Testis (tissue), 3 donors: ENCODE data around the gene LRRC3. TPM values are rescaled to one million over a fixed set of nuclear protein-coding genes. Genes with fewer than 3 reads are reported as not detected.
"Not testable (repeated sequence)": the region's sequence is repeated elsewhere in the genome, so short reads cannot be mapped to it uniquely, and the experiment has no call there.

ENCODE experiments used
- DNase-seq: peaks from one replicate; pipeline ENCODE4 v3.0.0-alpha.2; 2019
- H3K27ac ChIP-seq, 2 donors: fragments of 200-600 bp; sonication (generic); one replicate each; pipeline ENCODE4 v1.5.1; 2019
- H3K27me3 ChIP-seq: fragments of 200-600 bp; sonication (generic); one replicate; pipeline ENCODE4 v1.5.1; 2019
- H3K36me3 ChIP-seq: fragments of 200-600 bp; sonication (generic); one replicate; pipeline ENCODE4 v1.5.1; 2017; ENCODE audit warnings: low read depth; ENCODE audit errors: missing control alignments
- H3K4me1 ChIP-seq: fragments of 200-600 bp; sonication (generic); one replicate; pipeline ENCODE4 v1.5.1; 2019
- H3K4me3 ChIP-seq, 2 donors: fragments of 200-600 bp; sonication (generic); one replicate each; pipeline ENCODE4 v1.5.1; 2017 to 2019
- H3K9me3 ChIP-seq: fragments of 200-600 bp; sonication (generic); one replicate; pipeline ENCODE4 v1.5.1; 2017
- POLR2A ChIP-seq: fragments of 450-650 bp; IDR thresholded peaks from one replicate; pipeline ENCODE4 v1.6.1; 2017; ENCODE audit warnings: antibody characterized with exemption, mild to moderate bottlenecking, moderate library complexity
- WGBS, 2 donors: methylation state at CpG; one replicate each; pipeline ENCODE4 v1.1.5; 2018; 5-methylcytosine and 5-hydroxymethylcytosine counted together
- intact Hi-C: fragments of 100-400 bp; cut with DNase I; formaldehyde crosslinking; loops from one replicate; pipeline ENCODE4 v1.15.1; 2023; ENCODE audit warnings: low total_unique reads
- polyA plus RNA-seq: library from polyadenylated mRNA; stranded (reverse); fragments of 350-450 nt; fragmentation: Illumina TruSeq; extraction: RNeasy Lipid Tissue Mini Kit (QIAGEN cat#74804); gene quantifications from one replicate; pipeline ENCODE4 v1.2.3, GENCODE V29; 2014; ENCODE audit warnings: low read depth, low replicate concordance; ENCODE audit not compliant: insufficient read depth
- total RNA-seq, 2 donors: library from RNA; depleted of rRNA; stranded (reverse); fragments of >200 nt; gene quantifications; one replicate each; pipeline ENCODE4 v1.2.3, GENCODE V29; 2016
- TF ChIP-seq, protein P1 (sequence below), 3 experiments: fragments of 450-650 bp in 2 of 3; fragments of 200-600 bp in 1 of 3; sonication (generic) in 1 of 3; IDR thresholded peaks; one replicate each; pipeline ENCODE4 v1.5.1; 2016 to 2019; ENCODE audit warnings: antibody characterized with exemption in 3 of 3, mild to moderate bottlenecking in 2 of 3, moderate library complexity in 1 of 3

Gene LRRC3
- total and polyA plus RNA-seq, 3 donors from 2014 or later = 4.9 to 11.8 (median 8.3) TPM

DNA sequence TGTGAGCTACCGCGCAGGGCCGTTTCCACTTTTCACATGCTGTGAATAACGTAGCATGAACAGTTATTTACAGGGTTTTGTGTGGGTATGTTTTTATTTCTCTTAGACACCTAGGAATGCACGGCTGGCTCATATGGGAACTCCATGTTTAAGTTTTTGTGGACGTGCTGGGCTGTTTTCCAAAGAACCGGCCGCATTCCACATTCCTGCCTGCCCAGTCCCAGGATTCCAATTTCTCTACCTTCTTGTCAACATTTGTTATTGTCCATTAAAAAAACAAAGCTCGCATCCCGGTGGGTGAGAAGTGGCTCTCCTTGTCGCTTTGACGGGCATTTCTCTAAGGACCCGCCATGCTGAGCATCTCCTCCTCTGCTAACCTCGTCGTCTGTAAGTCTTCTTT is 47.1 kb upstream of the LRRC3 start:
- no peak for DNase-seq
- Histone ChIP-seq H3K4me1 (no peaks in the 10 kb centered on the region), H3K9me3 (no peaks in the 10 kb centered on the region), H3K36me3 (no peaks in the 10 kb centered on the region), H3K4me3 (no peak overlapping the region), H3K27me3 (no peaks in the 10 kb centered on the region), H3K27ac (no peak overlapping the region)
- WGBS, 2 donors = 86 to 93% methylated on average over 15 of the region's 15 CpGs
- TF ChIP-seq POLR2A = no peak
- intact Hi-C loops = no loop called here

DNA sequence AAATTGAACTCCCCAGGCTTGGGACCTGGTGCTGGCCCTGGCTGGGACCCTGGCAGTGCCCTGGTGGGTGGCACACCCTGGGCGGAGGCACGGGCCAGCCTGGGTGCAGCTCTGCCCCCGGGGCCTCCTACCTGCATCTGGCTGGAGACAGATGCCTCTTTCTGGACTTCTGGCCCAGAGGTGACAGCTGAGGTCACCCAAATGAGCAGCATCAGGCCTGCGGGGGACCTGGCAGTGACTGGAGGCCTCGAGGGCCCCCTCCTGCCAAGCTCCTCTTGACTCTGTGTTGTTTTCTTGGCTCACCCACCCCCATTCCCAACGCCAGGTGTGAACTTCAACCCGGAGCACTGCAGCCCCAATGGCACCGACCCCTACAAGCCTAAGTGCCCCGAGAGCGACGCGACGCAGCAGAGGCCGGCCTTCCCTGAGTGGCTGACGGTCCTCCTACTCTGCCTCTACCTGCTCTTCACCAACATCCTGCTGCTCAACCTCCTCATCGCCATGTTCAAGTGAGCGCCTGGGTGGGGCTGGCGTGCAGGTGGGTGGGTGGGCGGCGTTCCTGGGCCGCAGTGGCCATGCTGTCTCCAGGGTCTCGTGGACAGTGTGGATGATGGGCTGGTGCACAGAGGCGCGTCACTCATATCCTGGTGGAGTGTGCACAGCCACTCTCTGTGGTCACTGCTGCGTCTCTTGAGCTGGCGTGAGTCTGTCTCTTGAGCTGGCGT is 41.6 kb upstream of the LRRC3 start:
- intact Hi-C loops = no loop called here
- Histone ChIP-seq H3K4me1 (no peaks in the 10 kb centered on the region), H3K27me3 (no peaks in the 10 kb centered on the region), H3K9me3 (no peaks in the 10 kb centered on the region), H3K4me3 (no peak overlapping the region), H3K36me3 (no peaks in the 10 kb centered on the region), H3K27ac (no peak overlapping the region)
- WGBS, 2 donors = 87 to 96% methylated on average over 11 to 27 of the region's 27 CpGs
- no peak for DNase-seq
- TF ChIP-seq POLR2A = no peak
- TF ChIP-seq, protein P1, sequence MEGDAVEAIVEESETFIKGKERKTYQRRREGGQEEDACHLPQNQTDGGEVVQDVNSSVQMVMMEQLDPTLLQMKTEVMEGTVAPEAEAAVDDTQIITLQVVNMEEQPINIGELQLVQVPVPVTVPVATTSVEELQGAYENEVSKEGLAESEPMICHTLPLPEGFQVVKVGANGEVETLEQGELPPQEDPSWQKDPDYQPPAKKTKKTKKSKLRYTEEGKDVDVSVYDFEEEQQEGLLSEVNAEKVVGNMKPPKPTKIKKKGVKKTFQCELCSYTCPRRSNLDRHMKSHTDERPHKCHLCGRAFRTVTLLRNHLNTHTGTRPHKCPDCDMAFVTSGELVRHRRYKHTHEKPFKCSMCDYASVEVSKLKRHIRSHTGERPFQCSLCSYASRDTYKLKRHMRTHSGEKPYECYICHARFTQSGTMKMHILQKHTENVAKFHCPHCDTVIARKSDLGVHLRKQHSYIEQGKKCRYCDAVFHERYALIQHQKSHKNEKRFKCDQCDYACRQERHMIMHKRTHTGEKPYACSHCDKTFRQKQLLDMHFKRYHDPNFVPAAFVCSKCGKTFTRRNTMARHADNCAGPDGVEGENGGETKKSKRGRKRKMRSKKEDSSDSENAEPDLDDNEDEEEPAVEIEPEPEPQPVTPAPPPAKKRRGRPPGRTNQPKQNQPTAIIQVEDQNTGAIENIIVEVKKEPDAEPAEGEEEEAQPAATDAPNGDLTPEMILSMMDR (IDR thresholded peaks at IDR 0.05) = no peak

DNA sequence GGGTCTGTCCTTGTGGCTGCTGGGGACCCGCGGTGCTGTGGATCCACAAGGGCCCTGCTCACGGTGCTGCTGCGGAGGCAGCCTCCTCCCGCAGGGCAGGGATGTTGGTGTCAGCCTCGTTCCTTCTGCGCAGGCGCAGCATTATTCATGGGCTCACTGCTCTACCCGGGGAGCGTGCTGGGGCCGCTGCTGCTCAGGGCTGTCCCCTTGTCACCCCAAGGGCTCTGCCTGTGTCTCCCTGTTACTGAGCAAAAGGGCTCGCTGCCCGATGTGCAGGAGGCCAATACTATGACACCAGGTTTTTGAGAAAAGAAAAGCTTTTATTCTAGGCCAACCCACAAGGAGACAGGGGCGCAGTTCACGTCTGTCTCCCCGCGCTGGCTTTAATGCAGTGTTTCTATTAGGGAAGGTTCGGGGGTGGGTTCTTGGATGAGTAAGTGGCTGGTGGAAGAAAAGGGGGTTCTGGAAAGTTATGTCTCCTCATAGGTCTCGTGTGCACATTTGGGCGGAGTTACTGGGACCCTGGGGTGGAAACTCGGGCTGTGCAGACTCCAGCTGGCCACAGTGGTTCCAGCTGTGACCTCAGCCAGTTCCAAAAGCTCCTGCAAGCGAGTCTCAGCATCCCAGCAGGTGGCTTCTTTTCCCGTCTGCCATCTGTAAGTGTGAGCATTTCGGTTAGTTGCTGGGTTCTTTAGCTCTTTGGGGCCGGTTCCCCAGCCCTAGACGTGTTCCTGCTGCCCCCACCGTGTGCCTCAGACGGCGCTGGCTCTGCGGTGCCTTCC is 40.8 kb upstream of the LRRC3 start:
- no peaks in the 10 kb centered on the region for H3K36me3 ChIP-seq
- H3K4me1 ChIP-seq = no peaks in the 10 kb centered on the region
- DNase-seq = no peak
- H3K27me3 ChIP-seq = no peaks in the 10 kb centered on the region
- H3K4me3 ChIP-seq = no peak overlapping the region
- TF ChIP-seq POLR2A = no peak
- TF ChIP-seq, protein P1 (IDR thresholded peaks at IDR 0.05) = no peak
- no peaks in the 10 kb centered on the region for H3K9me3 ChIP-seq
- H3K27ac ChIP-seq = no peak overlapping the region
- intact Hi-C loops = no loop called here
- 87 to 92% methylated on average over 20 to 28 of the region's 30 CpGs for WGBS, 2 donors

DNA sequence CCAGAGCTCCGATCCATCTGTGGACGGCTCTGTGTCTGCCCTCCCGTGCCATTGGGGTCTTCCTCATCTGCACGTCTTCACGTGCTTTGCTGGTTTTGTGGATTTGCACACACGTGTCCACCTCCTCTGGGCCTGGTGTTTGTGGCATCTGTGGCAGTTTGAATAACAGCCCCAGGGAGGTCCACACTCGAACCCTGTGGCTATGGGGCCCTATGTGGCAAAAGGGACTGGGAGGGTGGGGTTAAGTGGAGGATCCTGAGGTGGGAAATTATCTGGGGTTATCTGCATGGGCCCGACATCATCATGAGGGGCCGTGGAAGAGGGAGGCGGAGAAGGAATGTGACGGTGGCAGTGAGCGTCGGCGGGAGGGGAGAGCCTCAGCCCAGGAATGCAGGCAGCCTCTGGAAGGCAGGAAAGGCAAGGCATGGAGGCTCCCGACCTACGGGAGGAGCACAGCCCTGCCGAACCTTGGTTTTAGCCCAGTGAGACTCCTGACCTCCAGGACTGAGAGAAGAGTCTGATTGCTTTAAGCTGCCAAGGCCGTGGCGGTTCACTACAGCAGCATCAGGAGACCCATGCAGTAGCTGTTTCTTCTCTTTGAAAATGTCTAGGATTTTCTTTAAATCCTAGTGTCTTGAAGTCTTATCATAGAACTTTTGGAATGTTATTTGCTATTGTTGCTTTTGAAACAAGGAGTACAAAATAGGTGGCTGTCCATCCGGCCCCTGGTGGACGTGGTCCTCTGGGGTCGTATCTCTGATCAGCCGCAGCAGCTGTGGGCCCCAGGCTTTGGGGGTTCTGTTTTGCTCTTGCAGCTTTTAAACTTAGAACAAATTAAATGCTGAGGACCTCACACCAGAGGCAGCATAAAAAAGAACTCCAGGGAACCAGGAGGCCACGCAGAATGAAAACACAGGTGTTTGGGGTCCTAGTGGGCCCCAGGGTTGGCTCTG is 40.0 kb upstream of the LRRC3 start:
- Histone ChIP-seq H3K36me3 (no peaks in the 10 kb centered on the region), H3K27ac (no peak overlapping the region), H3K9me3 (no peaks in the 10 kb centered on the region), H3K27me3 (no peaks in the 10 kb centered on the region), H3K4me3 (no peak overlapping the region), H3K4me1 (no peaks in the 10 kb centered on the region)
- WGBS, 2 donors = 60 to 61% methylated on average over 24 of the region's 24 CpGs
- DNase-seq = no peak
- TF ChIP-seq, protein P1 (IDR thresholded peaks at IDR 0.05) = no peak
- no peak for TF ChIP-seq POLR2A
- intact Hi-C loops = no loop called here

DNA sequence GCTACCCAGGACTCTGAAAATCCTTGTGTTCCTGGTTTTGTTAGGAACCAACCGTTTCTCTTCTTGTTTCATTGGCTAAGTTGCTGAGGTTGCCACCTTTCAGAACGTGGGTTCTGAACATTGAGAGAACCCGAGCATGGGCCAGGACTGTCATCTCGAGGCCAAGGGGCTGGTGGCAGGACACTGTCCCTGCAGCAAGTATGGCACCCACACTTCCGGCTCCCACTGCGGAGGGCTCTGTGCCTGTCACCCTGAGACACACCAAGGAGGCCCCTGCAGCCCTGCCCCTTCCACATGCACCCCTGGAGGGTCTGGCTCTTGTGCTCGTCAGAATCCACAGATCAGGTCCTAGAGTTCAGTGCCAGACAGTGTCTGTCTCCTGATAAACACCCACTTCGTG is 39.1 kb upstream of the LRRC3 start:
- H3K4me3 ChIP-seq = no peak overlapping the region
- H3K27me3 ChIP-seq = no peaks in the 10 kb centered on the region
- no peaks in the 10 kb centered on the region for H3K9me3 ChIP-seq
- no peak for DNase-seq
- WGBS, 2 donors = 75 to 86% methylated on average over 8 of the region's 8 CpGs
- intact Hi-C loops = no loop called here
- H3K27ac ChIP-seq = no peak overlapping the region
- no peaks in the 10 kb centered on the region for H3K4me1 ChIP-seq
- no peak for TF ChIP-seq POLR2A
- TF ChIP-seq, protein P1 (IDR thresholded peaks at IDR 0.05) = no peak
- no peaks in the 10 kb centered on the region for H3K36me3 ChIP-seq

DNA sequence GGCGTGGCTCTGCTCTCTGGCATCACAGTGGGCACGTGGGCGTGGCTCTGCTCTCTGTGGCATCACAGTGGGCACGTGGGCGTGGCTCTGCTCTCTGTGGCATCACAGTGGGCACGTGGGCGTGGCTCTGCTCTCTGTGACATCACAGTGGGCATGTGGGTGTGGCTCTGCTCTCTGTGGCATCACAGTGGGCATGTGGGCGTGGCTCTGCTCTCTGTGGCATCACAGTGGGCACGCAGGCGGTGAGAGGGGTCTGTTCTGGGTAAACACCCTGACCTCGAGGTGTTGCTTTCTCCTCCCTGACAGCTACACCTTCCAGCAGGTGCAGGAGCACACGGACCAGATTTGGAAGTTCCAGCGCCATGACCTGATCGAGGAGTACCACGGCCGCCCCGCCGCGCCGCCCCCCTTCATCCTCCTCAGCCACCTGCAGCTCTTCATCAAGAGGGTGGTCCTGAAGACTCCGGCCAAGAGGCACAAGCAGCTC is 37.6 kb upstream of the LRRC3 start:
- H3K36me3 ChIP-seq, DNase-seq, H3K4me3 ChIP-seq, H3K9me3 ChIP-seq, H3K27me3 ChIP-seq, H3K27ac ChIP-seq, H3K4me1 ChIP-seq, intact Hi-C loops: not testable (repeated sequence)
- 83 to 96% methylated on average over 11 to 20 of the region's 21 CpGs for WGBS, 2 donors
